H1 (cell line): Measurements from ENCODE around the gene SPTBN4. TPM values are rescaled to one million over a fixed set of nuclear protein-coding genes. Genes with fewer than 3 reads are reported as not detected.

Experiments
- CTCF ChIP-seq, 3 experiments: IDR thresholded peaks; 1 replicate in 2 of 3; 2 replicates in 1 of 3; pipeline versions ENCODE4 v1.5.1 to v1.6.1; 2011; ENCODE audit warnings: low read length in 3 of 3, mild to moderate bottlenecking in 3 of 3, inconsistent platforms in 2 of 3, low read depth in 1 of 3, moderate library complexity in 1 of 3; ENCODE audit not compliant: insufficient read depth in 1 of 3; ENCODE audit errors: control extremely low read depth in 1 of 3
- PHF8 ChIP-seq: fragments of 200-600 bp; sonication (generic); conservative IDR thresholded peaks from 2 replicates; pipeline ENCODE4 v1.7.1; 2012; ENCODE audit warnings: low read depth, mild to moderate bottlenecking, inconsistent platforms, low read length, moderate library complexity
- RNF2 ChIP-seq: fragments of 200-900, 300-1000 bp; sonication (generic); IDR thresholded peaks from 2 replicates; pipeline ENCODE4 v1.7.1; 2016; ENCODE audit warnings: borderline replicate concordance, low read depth, mild to moderate bottlenecking, antibody characterized with exemption, low read length; ENCODE audit not compliant: poor library complexity, severe bottlenecking; ENCODE audit errors: missing control alignments
- ZNF274 ChIP-seq: IDR thresholded peaks from 2 replicates; pipeline ENCODE4 v1.7.0; 2012; ENCODE audit warnings: low read length, borderline replicate concordance; ENCODE audit errors: extremely low read depth
- polyA plus RNA-seq, 7 experiments: library from polyadenylated mRNA; depleted of rRNA in 3 of 7; stranded (reverse) in 5 of 7; unstranded in 2 of 7; fragments of >200 nt in 5 of 7; fragments of 200-250 nt in 2 of 7; gene quantifications; 1 replicate in 5 of 7; 2 replicates in 1 of 7; 4 replicates in 1 of 7; pipeline versions ENCODE4 v1.2.1 to v1.2.3, GENCODE V29; 2011 to 2013; ENCODE audit warnings: missing spikeins in 2 of 7, mixed read lengths in 2 of 7
- total RNA-seq: library from RNA; stranded (reverse); fragmentation: NEBNext Ultra II Directional; extraction: Animal tissue kit (Norgen Biotek cat#: 25700); gene quantifications from 2 replicates; pipeline ENCODE4 v1.2.1, GENCODE V29; 2021
- TF ChIP-seq, protein P1 (sequence below): fragments of 300-600 bp; sonication (generic); IDR thresholded peaks from 2 replicates; pipeline ENCODE4 v1.7.1; 2012; ENCODE audit warnings: low read length, moderate library complexity, mild to moderate bottlenecking, inconsistent platforms; ENCODE audit not compliant: insufficient replicate concordance
- TF ChIP-seq, protein P2 (sequence below): IDR thresholded peaks from 2 replicates; pipeline ENCODE4 v1.6.1; 2012; ENCODE audit warnings: low read length, inconsistent platforms

The SPTBN4 gene
- total and polyA plus RNA-seq, 2 of the 8 experiments (the other 6 are each of a cell fraction or from before 2014, with no cell fraction given) = 1.9 to 3.0 TPM

DNA sequence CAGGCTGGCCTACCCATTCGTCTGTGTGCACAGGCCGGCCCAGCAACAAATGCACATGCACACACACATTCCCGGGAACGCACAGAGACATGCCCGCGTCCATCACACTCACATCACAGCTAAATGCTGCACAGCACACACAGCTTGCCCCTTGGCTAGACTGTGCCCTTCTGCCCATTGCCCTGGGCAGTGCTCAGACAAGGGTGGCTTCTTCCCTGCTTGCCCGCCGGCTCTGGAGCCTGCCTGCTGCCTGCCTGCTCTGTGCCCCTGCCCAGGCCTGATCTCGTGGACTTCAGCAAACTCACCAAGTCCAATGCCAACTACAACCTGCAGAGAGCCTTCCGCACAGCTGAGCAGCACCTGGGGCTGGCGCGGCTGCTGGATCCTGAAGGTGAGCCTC lies 30.4 kb downstream of the SPTBN4 start (continued):
- TF ChIP-seq, protein P1, sequence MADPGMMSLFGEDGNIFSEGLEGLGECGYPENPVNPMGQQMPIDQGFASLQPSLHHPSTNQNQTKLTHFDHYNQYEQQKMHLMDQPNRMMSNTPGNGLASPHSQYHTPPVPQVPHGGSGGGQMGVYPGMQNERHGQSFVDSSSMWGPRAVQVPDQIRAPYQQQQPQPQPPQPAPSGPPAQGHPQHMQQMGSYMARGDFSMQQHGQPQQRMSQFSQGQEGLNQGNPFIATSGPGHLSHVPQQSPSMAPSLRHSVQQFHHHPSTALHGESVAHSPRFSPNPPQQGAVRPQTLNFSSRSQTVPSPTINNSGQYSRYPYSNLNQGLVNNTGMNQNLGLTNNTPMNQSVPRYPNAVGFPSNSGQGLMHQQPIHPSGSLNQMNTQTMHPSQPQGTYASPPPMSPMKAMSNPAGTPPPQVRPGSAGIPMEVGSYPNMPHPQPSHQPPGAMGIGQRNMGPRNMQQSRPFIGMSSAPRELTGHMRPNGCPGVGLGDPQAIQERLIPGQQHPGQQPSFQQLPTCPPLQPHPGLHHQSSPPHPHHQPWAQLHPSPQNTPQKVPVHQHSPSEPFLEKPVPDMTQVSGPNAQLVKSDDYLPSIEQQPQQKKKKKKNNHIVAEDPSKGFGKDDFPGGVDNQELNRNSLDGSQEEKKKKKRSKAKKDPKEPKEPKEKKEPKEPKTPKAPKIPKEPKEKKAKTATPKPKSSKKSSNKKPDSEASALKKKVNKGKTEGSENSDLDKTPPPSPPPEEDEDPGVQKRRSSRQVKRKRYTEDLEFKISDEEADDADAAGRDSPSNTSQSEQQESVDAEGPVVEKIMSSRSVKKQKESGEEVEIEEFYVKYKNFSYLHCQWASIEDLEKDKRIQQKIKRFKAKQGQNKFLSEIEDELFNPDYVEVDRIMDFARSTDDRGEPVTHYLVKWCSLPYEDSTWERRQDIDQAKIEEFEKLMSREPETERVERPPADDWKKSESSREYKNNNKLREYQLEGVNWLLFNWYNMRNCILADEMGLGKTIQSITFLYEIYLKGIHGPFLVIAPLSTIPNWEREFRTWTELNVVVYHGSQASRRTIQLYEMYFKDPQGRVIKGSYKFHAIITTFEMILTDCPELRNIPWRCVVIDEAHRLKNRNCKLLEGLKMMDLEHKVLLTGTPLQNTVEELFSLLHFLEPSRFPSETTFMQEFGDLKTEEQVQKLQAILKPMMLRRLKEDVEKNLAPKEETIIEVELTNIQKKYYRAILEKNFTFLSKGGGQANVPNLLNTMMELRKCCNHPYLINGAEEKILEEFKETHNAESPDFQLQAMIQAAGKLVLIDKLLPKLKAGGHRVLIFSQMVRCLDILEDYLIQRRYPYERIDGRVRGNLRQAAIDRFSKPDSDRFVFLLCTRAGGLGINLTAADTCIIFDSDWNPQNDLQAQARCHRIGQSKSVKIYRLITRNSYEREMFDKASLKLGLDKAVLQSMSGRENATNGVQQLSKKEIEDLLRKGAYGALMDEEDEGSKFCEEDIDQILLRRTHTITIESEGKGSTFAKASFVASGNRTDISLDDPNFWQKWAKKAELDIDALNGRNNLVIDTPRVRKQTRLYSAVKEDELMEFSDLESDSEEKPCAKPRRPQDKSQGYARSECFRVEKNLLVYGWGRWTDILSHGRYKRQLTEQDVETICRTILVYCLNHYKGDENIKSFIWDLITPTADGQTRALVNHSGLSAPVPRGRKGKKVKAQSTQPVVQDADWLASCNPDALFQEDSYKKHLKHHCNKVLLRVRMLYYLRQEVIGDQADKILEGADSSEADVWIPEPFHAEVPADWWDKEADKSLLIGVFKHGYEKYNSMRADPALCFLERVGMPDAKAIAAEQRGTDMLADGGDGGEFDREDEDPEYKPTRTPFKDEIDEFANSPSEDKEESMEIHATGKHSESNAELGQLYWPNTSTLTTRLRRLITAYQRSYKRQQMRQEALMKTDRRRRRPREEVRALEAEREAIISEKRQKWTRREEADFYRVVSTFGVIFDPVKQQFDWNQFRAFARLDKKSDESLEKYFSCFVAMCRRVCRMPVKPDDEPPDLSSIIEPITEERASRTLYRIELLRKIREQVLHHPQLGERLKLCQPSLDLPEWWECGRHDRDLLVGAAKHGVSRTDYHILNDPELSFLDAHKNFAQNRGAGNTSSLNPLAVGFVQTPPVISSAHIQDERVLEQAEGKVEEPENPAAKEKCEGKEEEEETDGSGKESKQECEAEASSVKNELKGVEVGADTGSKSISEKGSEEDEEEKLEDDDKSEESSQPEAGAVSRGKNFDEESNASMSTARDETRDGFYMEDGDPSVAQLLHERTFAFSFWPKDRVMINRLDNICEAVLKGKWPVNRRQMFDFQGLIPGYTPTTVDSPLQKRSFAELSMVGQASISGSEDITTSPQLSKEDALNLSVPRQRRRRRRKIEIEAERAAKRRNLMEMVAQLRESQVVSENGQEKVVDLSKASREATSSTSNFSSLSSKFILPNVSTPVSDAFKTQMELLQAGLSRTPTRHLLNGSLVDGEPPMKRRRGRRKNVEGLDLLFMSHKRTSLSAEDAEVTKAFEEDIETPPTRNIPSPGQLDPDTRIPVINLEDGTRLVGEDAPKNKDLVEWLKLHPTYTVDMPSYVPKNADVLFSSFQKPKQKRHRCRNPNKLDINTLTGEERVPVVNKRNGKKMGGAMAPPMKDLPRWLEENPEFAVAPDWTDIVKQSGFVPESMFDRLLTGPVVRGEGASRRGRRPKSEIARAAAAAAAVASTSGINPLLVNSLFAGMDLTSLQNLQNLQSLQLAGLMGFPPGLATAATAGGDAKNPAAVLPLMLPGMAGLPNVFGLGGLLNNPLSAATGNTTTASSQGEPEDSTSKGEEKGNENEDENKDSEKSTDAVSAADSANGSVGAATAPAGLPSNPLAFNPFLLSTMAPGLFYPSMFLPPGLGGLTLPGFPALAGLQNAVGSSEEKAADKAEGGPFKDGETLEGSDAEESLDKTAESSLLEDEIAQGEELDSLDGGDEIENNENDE = no peak
- TF ChIP-seq ZNF274 (no peak), RNF2 (no peak), CTCF (IDR thresholded peaks at IDR 0.05; ENCODE audit: control extremely low read depth in 1 of 3, insufficient read depth in 1 of 3, low read depth in 1 of 3, low read length in 3 of 3) (no peak), PHF8 (no peak)
- TF ChIP-seq, protein P2, sequence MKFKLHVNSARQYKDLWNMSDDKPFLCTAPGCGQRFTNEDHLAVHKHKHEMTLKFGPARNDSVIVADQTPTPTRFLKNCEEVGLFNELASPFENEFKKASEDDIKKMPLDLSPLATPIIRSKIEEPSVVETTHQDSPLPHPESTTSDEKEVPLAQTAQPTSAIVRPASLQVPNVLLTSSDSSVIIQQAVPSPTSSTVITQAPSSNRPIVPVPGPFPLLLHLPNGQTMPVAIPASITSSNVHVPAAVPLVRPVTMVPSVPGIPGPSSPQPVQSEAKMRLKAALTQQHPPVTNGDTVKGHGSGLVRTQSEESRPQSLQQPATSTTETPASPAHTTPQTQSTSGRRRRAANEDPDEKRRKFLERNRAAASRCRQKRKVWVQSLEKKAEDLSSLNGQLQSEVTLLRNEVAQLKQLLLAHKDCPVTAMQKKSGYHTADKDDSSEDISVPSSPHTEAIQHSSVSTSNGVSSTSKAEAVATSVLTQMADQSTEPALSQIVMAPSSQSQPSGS = no peak
